CD14-positive monocyte (primary cell): ENCODE data around the gene NPAS2. TPM values are rescaled to one million over a fixed set of nuclear protein-coding genes. Genes with fewer than 3 reads are reported as not detected.

Experiments used
- DNase-seq, 3 donors: peaks; one replicate each; pipeline ENCODE4 v3.0.0-alpha.2; 2011 to 2022
- H2AFZ ChIP-seq: 2 replicates; pipeline ENCODE4 v1.6.0; 2012; ENCODE audit warnings: mild to moderate bottlenecking, low read depth, low read length, inconsistent platforms; ENCODE audit not compliant: insufficient read depth, poor library complexity, severe bottlenecking
- H3K27ac ChIP-seq, 2 donors: 1 replicate in 1 of 2; 2 replicates in 1 of 2; pipeline ENCODE4 v1.5.1; 2012 to 2013; ENCODE audit warnings: low read length in 2 of 2, control low read depth in 1 of 2, inconsistent platforms in 1 of 2, low read depth in 1 of 2, mild to moderate bottlenecking in 1 of 2
- H3K27me3 ChIP-seq, 2 donors: one replicate each; pipeline versions ENCODE4 v1.6.0 to v1.6.1; 2011 to 2013; ENCODE audit warnings: low read length in 2 of 2; ENCODE audit not compliant: control insufficient read depth in 2 of 2, insufficient read depth in 2 of 2
- H3K36me3 ChIP-seq, 2 donors: replicated peaks in 1 of 2; 1 replicate in 1 of 2; 2 replicates in 1 of 2; pipeline versions ENCODE4 v1.5.1 to v1.6.1; 2012 to 2013; ENCODE audit warnings: low read length in 2 of 2, control low read depth in 1 of 2, inconsistent platforms in 1 of 2, mild to moderate bottlenecking in 1 of 2; ENCODE audit not compliant: insufficient read depth in 2 of 2, control insufficient read depth in 1 of 2
- H3K4me1 ChIP-seq, 2 donors: 1 replicate in 1 of 2; 2 replicates in 1 of 2; pipeline versions ENCODE4 v1.5.1 to v1.6.1; 2012 to 2013; ENCODE audit warnings: low read length in 2 of 2, control low read depth in 1 of 2, inconsistent platforms in 1 of 2, mild to moderate bottlenecking in 1 of 2, moderate library complexity in 1 of 2; ENCODE audit not compliant: insufficient read depth in 2 of 2, control insufficient read depth in 1 of 2
- H3K4me2 ChIP-seq: replicated peaks from 2 replicates; pipeline ENCODE3; 2012; ENCODE audit warnings: low read length, moderate library complexity, mild to moderate bottlenecking; ENCODE audit not compliant: poor library complexity, severe bottlenecking; ENCODE audit errors: extremely low read depth
- H3K4me3 ChIP-seq, 3 experiments: fragments of 200-600 bp in 1 of 3; sonication (generic) in 1 of 3; replicated peaks in 1 of 3; 1 replicate in 2 of 3; 2 replicates in 1 of 3; pipeline ENCODE4 v1.5.1; 2011 to 2013; ENCODE audit warnings: low read length in 3 of 3, mild to moderate bottlenecking in 3 of 3, control low read depth in 2 of 3, low read depth in 2 of 3, inconsistent platforms in 1 of 3, moderate library complexity in 1 of 3
- H3K79me2 ChIP-seq: 2 replicates; pipeline ENCODE4 v1.6.0; 2012; ENCODE audit warnings: mild to moderate bottlenecking, control low read depth, inconsistent platforms, low read length, moderate library complexity; ENCODE audit not compliant: insufficient read depth
- H3K9ac ChIP-seq: 2 replicates; pipeline ENCODE4 v1.6.0; 2017; ENCODE audit warnings: low read length, mild to moderate bottlenecking; ENCODE audit not compliant: insufficient read depth, poor library complexity, severe bottlenecking
- H3K9me3 ChIP-seq, 2 donors: replicated peaks in 1 of 2; 1 replicate in 1 of 2; 2 replicates in 1 of 2; pipeline versions ENCODE4 v1.5.1 to v1.6.1; 2012 to 2013; ENCODE audit warnings: low read length in 2 of 2, control low read depth in 1 of 2; ENCODE audit not compliant: control insufficient read depth in 1 of 2, insufficient read depth in 1 of 2
- H4K20me1 ChIP-seq: 2 replicates; pipeline ENCODE4 v1.6.0; 2012; ENCODE audit warnings: mild to moderate bottlenecking, low read length, control low read depth, moderate library complexity; ENCODE audit not compliant: insufficient read depth
- H3K27ac Mint-ChIP-seq, 7 donors: one replicate each; pipeline ENCODE4 v1.8.0; 2020; ENCODE audit warnings: mild to moderate bottlenecking in 7 of 7, mixed read lengths in 7 of 7, moderate library complexity in 6 of 7, inconsistent platforms in 2 of 7
- H3K27me3 Mint-ChIP-seq, 3 donors: one replicate each; pipeline ENCODE4 v1.8.0; 2021 to 2022; ENCODE audit warnings: low read depth in 3 of 3, mild to moderate bottlenecking in 3 of 3, mixed read lengths in 3 of 3, moderate library complexity in 3 of 3, inconsistent platforms in 1 of 3
- H3K36me3 Mint-ChIP-seq, 2 donors: one replicate each; pipeline ENCODE4 v1.8.0; 2020; ENCODE audit warnings: mixed read lengths in 2 of 2, inconsistent platforms in 1 of 2, mild to moderate bottlenecking in 1 of 2
- H3K4me1 Mint-ChIP-seq: one replicate; pipeline ENCODE4 v1.8.0; 2020; ENCODE audit warnings: mild to moderate bottlenecking, mixed read lengths
- H3K4me3 Mint-ChIP-seq, 2 donors: one replicate each; pipeline ENCODE4 v1.8.0; 2020; ENCODE audit warnings: mild to moderate bottlenecking in 2 of 2, mixed read lengths in 2 of 2, moderate library complexity in 1 of 2
- H3K9me3 Mint-ChIP-seq, 7 donors: one replicate each; pipeline ENCODE4 v1.8.0; 2020 to 2022; ENCODE audit warnings: mixed read lengths in 7 of 7, mild to moderate bottlenecking in 6 of 7, moderate library complexity in 6 of 7, inconsistent platforms in 2 of 7
- WGBS: methylation state at CpG from one replicate; pipeline ENCODE4 v1.1.5; 2013; ENCODE audit warnings: missing lambda C conversion rate; ENCODE audit not compliant: insufficient coverage; 5-methylcytosine and 5-hydroxymethylcytosine counted together
- intact Hi-C, 2 donors: fragments of 100-400 bp; cut with micrococcal nuclease; formaldehyde crosslinking; loops; one replicate each; pipeline versions ENCODE4 v1.15.0 to v1.15.1; 2023
- polyA plus RNA-seq, 3 donors: library from polyadenylated mRNA; depleted of rRNA in 1 of 3; unstranded in 2 of 3; stranded (reverse) in 1 of 3; fragments of 300-500 nt in 2 of 3; fragments of >200 nt in 1 of 3; fragmentation: Illumina TruSeq in 2 of 3; gene quantifications; 1 replicate in 2 of 3; 2 replicates in 1 of 3; pipeline ENCODE4 v1.2.3, GENCODE V29; 2012 to 2021
- TF ChIP-seq, protein P1 (sequence below): fragments of 200-600 bp; IDR thresholded peaks from one replicate; pipeline ENCODE4 v1.8.0; 2022; ENCODE audit warnings: antibody characterized with exemption, mild to moderate bottlenecking

The NPAS2 gene
- polyA plus RNA-seq, 3 donors: not detected

DNA sequence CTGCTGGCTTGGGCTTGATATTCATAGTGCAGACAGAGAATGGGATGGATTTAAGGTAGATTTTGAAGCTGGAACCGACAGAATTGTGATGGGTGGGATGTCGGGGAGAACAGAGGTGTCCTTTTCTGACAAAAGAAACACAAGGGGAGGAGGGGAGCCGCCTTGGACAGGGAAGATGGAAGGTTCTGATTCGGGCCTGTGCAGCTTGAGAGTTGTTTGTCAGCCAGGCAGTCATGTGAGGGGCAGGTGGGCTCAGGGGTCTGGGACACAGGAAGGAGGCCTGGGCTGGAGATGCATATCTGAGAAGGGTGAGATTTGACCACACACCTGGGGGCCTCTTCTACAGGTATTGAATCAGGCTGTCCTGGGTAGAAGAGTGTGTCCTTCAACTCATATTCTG lies 41.4 kb downstream of the NPAS2 start:
- H3K4me2 ChIP-seq: no peak overlapping the region
- no peaks in the 10 kb centered on the region for H3K4me1 ChIP-seq
- no peaks in the 10 kb centered on the region for H3K36me3 ChIP-seq
- no peaks in the 10 kb centered on the region for H3K9me3 ChIP-seq
- no peak for DNase-seq
- peaks cover 0 to 12% (median 8%) of the 10 kb centered on the region in 3 donors for H3K27me3 Mint-ChIP-seq
- no peaks in the 10 kb centered on the region for H3K36me3 Mint-ChIP-seq
- no peak overlapping the region for H3K4me3 ChIP-seq
- H4K20me1 ChIP-seq: no peaks in the 10 kb centered on the region
- TF ChIP-seq, protein P1, sequence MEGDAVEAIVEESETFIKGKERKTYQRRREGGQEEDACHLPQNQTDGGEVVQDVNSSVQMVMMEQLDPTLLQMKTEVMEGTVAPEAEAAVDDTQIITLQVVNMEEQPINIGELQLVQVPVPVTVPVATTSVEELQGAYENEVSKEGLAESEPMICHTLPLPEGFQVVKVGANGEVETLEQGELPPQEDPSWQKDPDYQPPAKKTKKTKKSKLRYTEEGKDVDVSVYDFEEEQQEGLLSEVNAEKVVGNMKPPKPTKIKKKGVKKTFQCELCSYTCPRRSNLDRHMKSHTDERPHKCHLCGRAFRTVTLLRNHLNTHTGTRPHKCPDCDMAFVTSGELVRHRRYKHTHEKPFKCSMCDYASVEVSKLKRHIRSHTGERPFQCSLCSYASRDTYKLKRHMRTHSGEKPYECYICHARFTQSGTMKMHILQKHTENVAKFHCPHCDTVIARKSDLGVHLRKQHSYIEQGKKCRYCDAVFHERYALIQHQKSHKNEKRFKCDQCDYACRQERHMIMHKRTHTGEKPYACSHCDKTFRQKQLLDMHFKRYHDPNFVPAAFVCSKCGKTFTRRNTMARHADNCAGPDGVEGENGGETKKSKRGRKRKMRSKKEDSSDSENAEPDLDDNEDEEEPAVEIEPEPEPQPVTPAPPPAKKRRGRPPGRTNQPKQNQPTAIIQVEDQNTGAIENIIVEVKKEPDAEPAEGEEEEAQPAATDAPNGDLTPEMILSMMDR: no peak
- H3K9me3 Mint-ChIP-seq: peaks cover 0 to 5% (median 0%) of the 10 kb centered on the region in 7 donors
- WGBS: 94% methylated on average over 3 of the region's 4 CpGs
- no peak overlapping the region for H2AFZ ChIP-seq
- no peak overlapping the region for H3K4me3 Mint-ChIP-seq
- intact Hi-C loops: no loop called here
- H3K27me3 ChIP-seq: peaks cover 0 to 3% of the 10 kb centered on the region in 2 donors
- H3K9ac ChIP-seq: no peak overlapping the region
- H3K79me2 ChIP-seq: no peaks in the 10 kb centered on the region
- H3K4me1 Mint-ChIP-seq: no peaks in the 10 kb centered on the region
- no peak overlapping the region for H3K27ac ChIP-seq
- no peak overlapping the region for H3K27ac Mint-ChIP-seq

DNA sequence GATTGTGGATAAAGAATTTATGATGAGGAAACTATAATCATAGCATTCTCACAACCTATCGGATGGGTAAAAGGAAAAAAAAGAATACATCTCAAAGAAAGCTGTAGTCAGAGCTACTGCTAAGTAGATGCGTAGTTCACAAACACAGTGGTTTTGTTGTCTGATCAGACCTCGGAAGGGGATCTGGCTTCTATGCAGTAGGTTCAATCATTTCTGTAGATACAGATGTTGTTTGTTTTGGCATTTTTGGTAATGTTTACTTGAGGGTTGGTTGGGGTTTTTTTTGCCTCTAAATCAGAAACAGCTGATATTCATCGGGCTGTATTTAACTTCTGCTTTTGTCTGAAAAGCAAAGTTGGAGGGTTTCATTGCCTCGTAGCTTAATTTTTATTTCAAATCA lies 42.1 kb downstream of the NPAS2 start:
- no peak for DNase-seq
- H3K4me3 Mint-ChIP-seq: no peak overlapping the region

More for the DNA sequence above, 42.1 kb downstream of the NPAS2 start:
- intact Hi-C loops: no loop called here
- peaks cover 0 to 5% (median 1%) of the 10 kb centered on the region in 7 donors for H3K9me3 Mint-ChIP-seq
- H3K36me3 ChIP-seq: no peaks in the 10 kb centered on the region
- no peak overlapping the region for H3K9ac ChIP-seq
- no peaks in the 10 kb centered on the region for H3K4me1 ChIP-seq
- H3K79me2 ChIP-seq: no peaks in the 10 kb centered on the region
- H3K27ac ChIP-seq: no peak overlapping the region
- H4K20me1 ChIP-seq: no peaks in the 10 kb centered on the region
- peaks cover 0 to 3% of the 10 kb centered on the region in 2 donors for H3K27me3 ChIP-seq
- WGBS: 54% methylated on average over 3 of the region's 5 CpGs
- no peak overlapping the region for H3K4me2 ChIP-seq
- no peaks in the 10 kb centered on the region for H3K4me1 Mint-ChIP-seq
- no peak overlapping the region for H3K4me3 ChIP-seq
- H3K36me3 Mint-ChIP-seq: no peaks in the 10 kb centered on the region
- H3K27ac Mint-ChIP-seq: no peak overlapping the region
- no peaks in the 10 kb centered on the region for H3K9me3 ChIP-seq
- no peak overlapping the region for H2AFZ ChIP-seq
- TF ChIP-seq, protein P1: no peak
- peaks cover 0 to 11% (median 10%) of the 10 kb centered on the region in 3 donors for H3K27me3 Mint-ChIP-seq
